Measurements from ENCODE around the gene TAC4. TPM values are rescaled to one million over a fixed set of nuclear protein-coding genes. Genes with fewer than 3 reads are reported as not detected.

The TAC4 gene
- total RNA-seq, 2 donors from 2014 or later: not detected

GRCh38 chr17:49854126-49854525 is 6.3 kb upstream of the TAC4 start:
- no peaks in the 10 kb centered on the region for H3K9me3 ChIP-seq
- no peak overlapping the region for H3K4me3 ChIP-seq
- H3K4me1 ChIP-seq: peaks cover 0 to 17% of the 10 kb centered on the region in 2 donors
- TF ChIP-seq CTCF (IDR thresholded peaks at IDR 0.05): no peak
- no peaks in the 10 kb centered on the region for H3K27me3 ChIP-seq
- no peaks in the 10 kb centered on the region for H3K36me3 ChIP-seq
- DNase-seq (ENCODE audit: low spot score): no peak
- H3K27ac ChIP-seq: no peak overlapping the region

- no peak for DNase-seq (ENCODE audit: low spot score)
- no peak for TF ChIP-seq CTCF (IDR thresholded peaks at IDR 0.05)
- H3K4me1 ChIP-seq: peaks cover 0 to 17% of the 10 kb centered on the region in 2 donors
Observed at GRCh38 chr17:49853470-49854015, 5.7 kb upstream of the TAC4 start.

GRCh38 chr17:49851387-49852291 is 3.8 kb upstream of the TAC4 start:
- DNase-seq (ENCODE audit: low spot score): peak; percentile 71
- peak overlapping the region; percentile 53 to 64 for H3K4me3 ChIP-seq
- H3K9me3 ChIP-seq: no peaks in the 10 kb centered on the region
- peak overlapping the region; percentile 35 to 49 for H3K27ac ChIP-seq
- H3K4me1 ChIP-seq: peaks cover 0 to 23% of the 10 kb centered on the region in 2 donors
- peak; percentile 59 to 88 for TF ChIP-seq CTCF (IDR thresholded peaks at IDR 0.05)
- no peaks in the 10 kb centered on the region for H3K27me3 ChIP-seq
- no peaks in the 10 kb centered on the region for H3K36me3 ChIP-seq

More at GRCh38 chr17:49853470-49854015, 5.7 kb upstream of the TAC4 start:
- Histone ChIP-seq H3K9me3 (no peaks in the 10 kb centered on the region), H3K27me3 (no peaks in the 10 kb centered on the region), H3K27ac (no peak overlapping the region), H3K4me3 (no peak overlapping the region), H3K36me3 (no peaks in the 10 kb centered on the region)

- H3K4me3 ChIP-seq: peak overlapping the region; percentile 53 to 64
- peak overlapping the region in 1 of 2 donors; percentile 49 for H3K27ac ChIP-seq
- H3K9me3 ChIP-seq: no peaks in the 10 kb centered on the region
- DNase-seq (ENCODE audit: low spot score): no peak
- H3K36me3 ChIP-seq: no peaks in the 10 kb centered on the region
- no peaks in the 10 kb centered on the region for H3K27me3 ChIP-seq
- peaks cover 0 to 31% of the 10 kb centered on the region in 2 donors for H3K4me1 ChIP-seq
- TF ChIP-seq CTCF (IDR thresholded peaks at IDR 0.05): no peak
Observed at GRCh38 chr17:49850772-49851386, 3.0 kb upstream of the TAC4 start.

- Histone ChIP-seq H3K27me3 (no peaks in the 10 kb centered on the region), H3K4me3 (no peak overlapping the region), H3K27ac (no peak overlapping the region), H3K9me3 (no peaks in the 10 kb centered on the region), H3K4me1 (peaks cover 0 to 37% of the 10 kb centered on the region in 2 donors), H3K36me3 (no peaks in the 10 kb centered on the region)
- no peak for DNase-seq (ENCODE audit: low spot score)
- no peak for TF ChIP-seq CTCF (IDR thresholded peaks at IDR 0.05)
Observed at GRCh38 chr17:49850218-49850610, 2.3 kb upstream of the TAC4 start.

All from right atrium auricular region (tissue), 2 donors.